ENCODE data around the gene GNAS.
"Not testable (repeated sequence)": the region's sequence is repeated elsewhere in the genome, so short reads cannot be mapped to it uniquely, and the experiment has no call there.

Gene GNAS

GRCh38 chr20:58941471-58941870 lies 89.0 kb downstream of the GNAS start:
- DNase-seq, result no peak

GRCh38 chr20:58942549-58942948 lies 90.0 kb downstream of the GNAS start:
- no peak for DNase-seq

- DNase-seq, result no peak
Measured at GRCh38 chr20:58944610-58945009, 92.1 kb downstream of the GNAS start.

- no peak for DNase-seq
Measured at GRCh38 chr20:58945965-58946631, 93.6 kb downstream of the GNAS start.

- DNase-seq, result not testable (repeated sequence)
Measured at GRCh38 chr20:58947797-58948388, 95.4 kb downstream of the GNAS start.

- DNase-seq, result no peak
Measured at GRCh38 chr20:58950603-58951002, 98.1 kb downstream of the GNAS start.

- no peak for DNase-seq
Measured at GRCh38 chr20:58953050-58953449, 100.5 kb downstream of the GNAS start.

- no peak for DNase-seq
Measured at GRCh38 chr20:58956078-58956477, 103.6 kb downstream of the GNAS start.

- no peak for DNase-seq
Measured at GRCh38 chr20:58959652-58960051, 107.1 kb downstream of the GNAS start.
